C4-2B (cell line): ENCODE data around the gene DNAJB8.

Experiments used
- H3K27ac ChIP-seq: fragments of 450-650 bp; 2 replicates; pipeline ENCODE4 v1.5.1; 2017
- CTCF ChIP-seq: fragments of 450-650 bp; conservative IDR thresholded peaks from 2 replicates; pipeline ENCODE4 v1.5.1; 2017; ENCODE audit warnings: mild to moderate bottlenecking
- ZFX ChIP-seq: fragments of 450-650 bp; IDR thresholded peaks from 2 replicates; pipeline ENCODE4 v1.6.1; 2017

DNAJB8 gene

GRCh38 chr3:128435058-128435457 is 31.6 kb downstream of the DNAJB8 start:
- H3K27ac ChIP-seq, result peak overlapping the region; percentile 71
- no peak for TF ChIP-seq CTCF
- no peak for TF ChIP-seq ZFX

- TF ChIP-seq CTCF (no peak), ZFX (no peak)
- H3K27ac ChIP-seq, result peak overlapping the region; percentile 71
Measured at GRCh38 chr3:128434524-128434923, 32.2 kb downstream of the DNAJB8 start.

- TF ChIP-seq CTCF (no peak), ZFX (no peak)
Measured at GRCh38 chr3:128433837-128434165, 32.9 kb downstream of the DNAJB8 start.

GRCh38 chr3:128432971-128433836 is 33.5 kb downstream of the DNAJB8 start:
- peak overlapping the region; percentile 16 for H3K27ac ChIP-seq
- no peak for TF ChIP-seq ZFX
- TF ChIP-seq CTCF, result no peak

More at GRCh38 chr3:128433837-128434165, 32.9 kb downstream of the DNAJB8 start:
- peak overlapping the region; percentile 16 for H3K27ac ChIP-seq

- H3K27ac ChIP-seq, result no peak overlapping the region
- TF ChIP-seq ZFX, result no peak
- no peak for TF ChIP-seq CTCF
Measured at GRCh38 chr3:128432301-128432970, 34.3 kb downstream of the DNAJB8 start.

GRCh38 chr3:128431803-128432300 is 34.8 kb downstream of the DNAJB8 start:
- no peak overlapping the region for H3K27ac ChIP-seq
- no peak for TF ChIP-seq CTCF
- no peak for TF ChIP-seq ZFX

- H3K27ac ChIP-seq, result no peak overlapping the region
- TF ChIP-seq ZFX, result no peak
- TF ChIP-seq CTCF, result no peak
Measured at GRCh38 chr3:128430731-128431130, 36.0 kb downstream of the DNAJB8 start.
